T1000 (cell line): ENCODE measurements around the gene KRT73.
"Not testable (repeated sequence)": the region's sequence is repeated elsewhere in the genome, so short reads cannot be mapped to it uniquely, and the experiment has no call there.

Source experiments
- DNase-seq: peaks from one replicate; lab custom pipeline; 2025; ENCODE audit warnings: mixed read lengths; lab: John Stamatoyannopoulos, UW

The KRT73 gene

GRCh38 chr12:52600071-52600470 lies 18.3 kb downstream of the KRT73 start:
- no peak for DNase-seq

GRCh38 chr12:52598966-52599365 lies 19.4 kb downstream of the KRT73 start:
- DNase-seq = no peak

GRCh38 chr12:52594237-52594636 lies 24.1 kb downstream of the KRT73 start:
- not testable (repeated sequence) for DNase-seq

GRCh38 chr12:52591521-52591920 lies 26.8 kb downstream of the KRT73 start:
- DNase-seq = no peak

- no peak for DNase-seq
Observed at GRCh38 chr12:52590021-52590420, 28.3 kb downstream of the KRT73 start.

GRCh38 chr12:52587563-52587962 lies 30.8 kb downstream of the KRT73 start:
- DNase-seq = no peak

GRCh38 chr12:52585946-52586345 lies 32.4 kb downstream of the KRT73 start:
- DNase-seq = no peak

GRCh38 chr12:52585066-52585465 lies 33.3 kb downstream of the KRT73 start:
- DNase-seq = no peak

- DNase-seq = no peak
Observed at GRCh38 chr12:52584156-52584682, 34.1 kb downstream of the KRT73 start.

GRCh38 chr12:52582971-52583456 lies 35.3 kb downstream of the KRT73 start:
- no peak for DNase-seq

- DNase-seq = no peak
Observed at GRCh38 chr12:52582486-52582885, 35.9 kb downstream of the KRT73 start.

- no peak for DNase-seq
Observed at GRCh38 chr12:52581481-52581880, 36.9 kb downstream of the KRT73 start.

- no peak for DNase-seq
Observed at GRCh38 chr12:52581066-52581465, 37.3 kb downstream of the KRT73 start.

GRCh38 chr12:52580496-52580895 lies 37.9 kb downstream of the KRT73 start:
- no peak for DNase-seq

GRCh38 chr12:52579468-52580465 lies 38.6 kb downstream of the KRT73 start:
- DNase-seq = no peak

- no peak for DNase-seq
Observed at GRCh38 chr12:52578469-52578868, 39.9 kb downstream of the KRT73 start.

- no peak for DNase-seq
Observed at GRCh38 chr12:52577316-52577715, 41.0 kb downstream of the KRT73 start.

- no peak for DNase-seq
Observed at GRCh38 chr12:52575948-52576347, 42.4 kb downstream of the KRT73 start.

GRCh38 chr12:52575256-52575655 lies 43.1 kb downstream of the KRT73 start:
- no peak for DNase-seq

GRCh38 chr12:52573743-52574142 lies 44.6 kb downstream of the KRT73 start, which contains the start of gene KRT74:
Gene KRT74 (minus strand): TSS chr12:52573843. CDS start chr12:52573777, 66 bp downstream.
- no peak for DNase-seq

GRCh38 chr12:52573306-52573705 lies 45.1 kb downstream of the KRT73 start:
- DNase-seq = no peak

GRCh38 chr12:52570511-52570910 lies 47.8 kb downstream of the KRT73 start:
- no peak for DNase-seq

- DNase-seq = no peak
Observed at GRCh38 chr12:52568111-52568510, 50.2 kb downstream of the KRT73 start.
